Stimulated activated CD4-positive, alpha-beta T cell treated with anti-CD3 and anti-CD28 coated beads, Interleukin-2, amount 100 ng/mL, for 24 hours (primary cell): ENCODE measurements around the gene CTBP1.

Experiments used
- DNase-seq, 2 donors: peaks; one replicate each; pipeline ENCODE4 v3.0.0-alpha.2; 2020

Gene CTBP1

GRCh38 chr4:1236103-1236641 is 12.8 kb downstream of the CTBP1 start:
- DNase-seq: no peak

- DNase-seq: no peak
Observed at GRCh38 chr4:1235381-1236102, 13.4 kb downstream of the CTBP1 start.

- DNase-seq: no peak
Observed at GRCh38 chr4:1234811-1235292, 14.1 kb downstream of the CTBP1 start.

GRCh38 chr4:1234309-1234695 is 14.6 kb downstream of the CTBP1 start:
- DNase-seq: no peak

- DNase-seq: no peak
Observed at GRCh38 chr4:1233641-1234308, 15.2 kb downstream of the CTBP1 start.

GRCh38 chr4:1232661-1233621 is 16.0 kb downstream of the CTBP1 start:
- no peak for DNase-seq

- DNase-seq: no peak
Observed at GRCh38 chr4:1231637-1232360, 17.1 kb downstream of the CTBP1 start.

GRCh38 chr4:1230971-1231636 is 17.8 kb downstream of the CTBP1 start:
- DNase-seq: no peak

- no peak for DNase-seq
Observed at GRCh38 chr4:1230316-1230715, 18.6 kb downstream of the CTBP1 start.

- DNase-seq: no peak
Observed at GRCh38 chr4:1229117-1229849, 19.6 kb downstream of the CTBP1 start.

- DNase-seq: no peak
Observed at GRCh38 chr4:1227816-1228215, 21.1 kb downstream of the CTBP1 start.

- no peak for DNase-seq
Observed at GRCh38 chr4:1226598-1226997, 22.3 kb downstream of the CTBP1 start.

- DNase-seq: no peak
Observed at GRCh38 chr4:1226144-1226481, 22.8 kb downstream of the CTBP1 start.

- DNase-seq: no peak
Observed at GRCh38 chr4:1225272-1226143, 23.4 kb downstream of the CTBP1 start.

- no peak for DNase-seq
Observed at GRCh38 chr4:1223841-1224809, 24.8 kb downstream of the CTBP1 start.

- DNase-seq: no peak
Observed at GRCh38 chr4:1222938-1223690, 25.8 kb downstream of the CTBP1 start.

- DNase-seq: no peak
Observed at GRCh38 chr4:1222036-1222789, 26.7 kb downstream of the CTBP1 start.
